Measurements from ENCODE around the gene METTL8. TPM values are rescaled to one million over a fixed set of nuclear protein-coding genes. Genes with fewer than 3 reads are reported as not detected.

The METTL8 gene
- total RNA-seq, 1 experiment from 2014 or later, result 55.1 TPM

- DNase-seq (ENCODE audit: unreplicated experiment), result no peak
- H3K36me3 Mint-ChIP-seq (ENCODE audit: insufficient read depth, unreplicated experiment), result no peaks in the 10 kb centered on the region
- no peaks in the 10 kb centered on the region for H3K27me3 Mint-ChIP-seq (ENCODE audit: insufficient read depth, unreplicated experiment)
- no TSS peak for BruUV-seq (replicated peaks)
- no peak overlapping the region for H3K27ac Mint-ChIP-seq (ENCODE audit: low read depth, unreplicated experiment)
- no peaks in the 10 kb centered on the region for H3K4me1 Mint-ChIP-seq (ENCODE audit: insufficient read depth, unreplicated experiment)
- H3K4me3 Mint-ChIP-seq (ENCODE audit: unreplicated experiment), result no peak overlapping the region
- ChIA-PET CTCF (interaction anchor here (0.6 kb wide), 1 partner anchor 51 kb away, joined by 3 read pairs; no protein-coding TSS in a partner anchor), POLR2A (no interaction called here)
- no peaks in the 10 kb centered on the region for H3K9me3 Mint-ChIP-seq (ENCODE audit: unreplicated experiment)
- intact Hi-C loops (cut with micrococcal nuclease), result no loop called here
- TF ChIP-seq CTCF (IDR thresholded peaks at IDR 0.05; ENCODE audit: unreplicated experiment), result no peak
Measured at GRCh38 chr2:171279983-171280790, 153.6 kb downstream of the METTL8 start.

- CTCF ChIA-PET, result interaction anchor here (0.8 kb wide), 1 partner anchor 142 kb away, joined by 4 read pairs; no protein-coding TSS in a partner anchor
- no TSS peak for BruUV-seq (replicated peaks)
Measured at GRCh38 chr2:171274757-171275156, 159.0 kb downstream of the METTL8 start.

GRCh38 chr2:171271971-171272436 is 161.8 kb downstream of the METTL8 start:
- Mint-ChIP-seq H3K27ac (ENCODE audit: low read depth, unreplicated experiment) (peak overlapping the region; percentile 79), H3K4me3 (ENCODE audit: unreplicated experiment) (peak overlapping the region; percentile 42), H3K9me3 (ENCODE audit: unreplicated experiment) (peaks cover 7% of the 10 kb centered on the region), H3K36me3 (ENCODE audit: insufficient read depth, unreplicated experiment) (peaks cover 7% of the 10 kb centered on the region), H3K27me3 (ENCODE audit: insufficient read depth, unreplicated experiment) (no peaks in the 10 kb centered on the region), H3K4me1 (ENCODE audit: insufficient read depth, unreplicated experiment) (peaks cover 19% of the 10 kb centered on the region)
- TF ChIP-seq CTCF (IDR thresholded peaks at IDR 0.05; ENCODE audit: unreplicated experiment), result no peak
- CTCF ChIA-PET, result interaction anchor here (0.6 to 0.9 kb wide), 3 partner anchors 11 to 157 kb away, joined by 3 read pairs; no protein-coding TSS in a partner anchor
- intact Hi-C loops (cut with micrococcal nuclease), result loop anchor here (1.0 to 2.0 kb wide), 3 partner anchors 111 to 144 kb away; partner anchors contain the start of gene TLK1
- DNase-seq (ENCODE audit: unreplicated experiment), result peak; percentile 98
- POLR2A ChIA-PET, result interaction anchor here (0.6 to 2.5 kb wide), 9 partner anchors 14 to 1076 kb away, joined by 3 to 26 read pairs (median 3); partner anchors contain the start of gene TLK1
- no TSS peak for BruUV-seq (replicated peaks)

More at GRCh38 chr2:171274757-171275156, 159.0 kb downstream of the METTL8 start:
- H3K4me1 Mint-ChIP-seq (ENCODE audit: insufficient read depth, unreplicated experiment), result peaks cover 19% of the 10 kb centered on the region
- no peak for DNase-seq (ENCODE audit: unreplicated experiment)
- no peak for TF ChIP-seq CTCF (IDR thresholded peaks at IDR 0.05; ENCODE audit: unreplicated experiment)
- H3K9me3 Mint-ChIP-seq (ENCODE audit: unreplicated experiment), result peaks cover 7% of the 10 kb centered on the region
- POLR2A ChIA-PET, result interaction anchor here (0.6 to 1.8 kb wide), 2 partner anchors 12 to 25 kb away, joined by 4 to 7 read pairs; no protein-coding TSS in a partner anchor
- no peak overlapping the region for H3K4me3 Mint-ChIP-seq (ENCODE audit: unreplicated experiment)
- intact Hi-C loops (cut with micrococcal nuclease), result no loop called here
- no peaks in the 10 kb centered on the region for H3K27me3 Mint-ChIP-seq (ENCODE audit: insufficient read depth, unreplicated experiment)
- H3K27ac Mint-ChIP-seq (ENCODE audit: low read depth, unreplicated experiment), result no peak overlapping the region
- H3K36me3 Mint-ChIP-seq (ENCODE audit: insufficient read depth, unreplicated experiment), result peaks cover 7% of the 10 kb centered on the region

GRCh38 chr2:171271386-171271785 is 162.4 kb downstream of the METTL8 start:
- intact Hi-C loops (cut with micrococcal nuclease), result no loop called here
- H3K4me3 Mint-ChIP-seq (ENCODE audit: unreplicated experiment), result peak overlapping the region; percentile 42
- no peak for TF ChIP-seq CTCF (IDR thresholded peaks at IDR 0.05; ENCODE audit: unreplicated experiment)
- POLR2A ChIA-PET, result interaction anchor here (0.6 to 2.5 kb wide), 10 partner anchors 15 to 1076 kb away, joined by 3 to 26 read pairs (median 3); partner anchors contain the start of gene TLK1
- no peaks in the 10 kb centered on the region for H3K27me3 Mint-ChIP-seq (ENCODE audit: insufficient read depth, unreplicated experiment)
- peaks cover 19% of the 10 kb centered on the region for H3K4me1 Mint-ChIP-seq (ENCODE audit: insufficient read depth, unreplicated experiment)
- CTCF ChIA-PET, result interaction anchor here (0.7 to 1.3 kb wide), 3 partner anchors 109 to 145 kb away, joined by 3 to 6 read pairs (median 3); no protein-coding TSS in a partner anchor
- H3K27ac Mint-ChIP-seq (ENCODE audit: low read depth, unreplicated experiment), result peak overlapping the region; percentile 79
- peak; percentile 30 for DNase-seq (ENCODE audit: unreplicated experiment)
- H3K36me3 Mint-ChIP-seq (ENCODE audit: insufficient read depth, unreplicated experiment), result peaks cover 7% of the 10 kb centered on the region
- H3K9me3 Mint-ChIP-seq (ENCODE audit: unreplicated experiment), result peaks cover 7% of the 10 kb centered on the region
- no TSS peak for BruUV-seq (replicated peaks)

Data from MCF 10A (cell line).